Activated CD8-positive, alpha-beta T cell treated with anti-CD3 and anti-CD28 coated beads for 36 hours (primary cell): Measurements from ENCODE around the gene GRK3. TPM values are rescaled to one million over a fixed set of nuclear protein-coding genes. Genes with fewer than 3 reads are reported as not detected.
"Not testable (repeated sequence)": the region's sequence is repeated elsewhere in the genome, so short reads cannot be mapped to it uniquely, and the experiment has no call there.

ENCODE experiments used
- ATAC-seq: fragments of 200-7000 bp; cut with Tn5 transposase; one replicate; pipeline ENCODE4 v1.10.0; 2021; ENCODE audit warnings: mild to moderate bottlenecking, moderate library complexity
- CTCF ChIA-PET: fragments of 350-600 bp; sonication (Branson Sonifier 250); formaldehyde crosslinking; loops from one replicate; lab custom pipeline; 2021; ENCODE audit warnings: antibody characterized with exemption; lab: Charles Lee
- POLR2A ChIA-PET: fragments of 350-600 bp; sonication (Branson Sonifier 250); formaldehyde crosslinking; loops from one replicate; lab custom pipeline; 2021; ENCODE audit warnings: antibody characterized with exemption; lab: Charles Lee
- DNase-seq: peaks from one replicate; pipeline ENCODE4 v3.0.0-alpha.2; 2020
- H3K27ac Mint-ChIP-seq: one replicate; pipeline ENCODE4 v1.8.0; 2021; ENCODE audit warnings: mild to moderate bottlenecking, mixed read lengths
- H3K27me3 Mint-ChIP-seq: one replicate; pipeline ENCODE4 v1.8.0; 2021; ENCODE audit warnings: mixed read lengths
- H3K36me3 Mint-ChIP-seq: one replicate; pipeline ENCODE4 v1.8.0; 2021; ENCODE audit warnings: low read depth, mixed read lengths
- H3K4me1 Mint-ChIP-seq: one replicate; pipeline ENCODE4 v1.8.0; 2021; ENCODE audit warnings: low read depth, mixed read lengths
- H3K4me3 Mint-ChIP-seq: one replicate; pipeline ENCODE4 v1.8.0; 2021; ENCODE audit warnings: mild to moderate bottlenecking, moderate library complexity, mixed read lengths
- H3K9me3 Mint-ChIP-seq: one replicate; pipeline ENCODE4 v1.8.0; 2021; ENCODE audit warnings: mixed read lengths
- intact Hi-C: fragments of 100-400 bp; cut with micrococcal nuclease; formaldehyde crosslinking; loops from one replicate; pipeline ENCODE4 v1.10.0; 2022
- total RNA-seq, 2 experiments: library from RNA; stranded (reverse); gene quantifications; one replicate each; pipeline ENCODE4 v1.2.3, GENCODE V29; 2021
- TF ChIP-seq, protein P1 (sequence below): fragments of 200-600 bp; IDR thresholded peaks from one replicate; pipeline ENCODE4 v1.8.0; 2022; ENCODE audit warnings: antibody characterized with exemption, mild to moderate bottlenecking

The GRK3 gene
- total RNA-seq, 2 experiments from 2014 or later: 26.3 to 26.7 TPM

DNA sequence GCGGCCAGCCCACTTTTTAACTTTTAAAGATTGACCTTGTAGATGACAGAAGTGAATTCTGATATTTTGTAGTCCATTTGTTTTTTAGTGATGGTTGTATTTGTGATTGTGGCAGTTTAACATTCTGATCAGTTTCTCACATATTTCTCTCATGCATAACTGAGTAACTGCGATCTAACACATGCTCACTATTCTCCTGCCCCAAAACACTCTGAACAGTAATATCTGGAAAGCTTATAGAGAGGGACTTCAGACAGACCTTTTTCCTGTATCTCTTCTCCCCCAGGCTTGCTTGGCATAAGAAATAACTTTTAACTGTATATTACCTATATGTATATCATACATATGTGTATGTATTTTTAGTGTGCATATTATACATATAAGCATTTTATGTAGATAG is 140.2 kb downstream of the GRK3 start:
- H3K4me1 Mint-ChIP-seq: peaks cover 17% of the 10 kb centered on the region

DNA sequence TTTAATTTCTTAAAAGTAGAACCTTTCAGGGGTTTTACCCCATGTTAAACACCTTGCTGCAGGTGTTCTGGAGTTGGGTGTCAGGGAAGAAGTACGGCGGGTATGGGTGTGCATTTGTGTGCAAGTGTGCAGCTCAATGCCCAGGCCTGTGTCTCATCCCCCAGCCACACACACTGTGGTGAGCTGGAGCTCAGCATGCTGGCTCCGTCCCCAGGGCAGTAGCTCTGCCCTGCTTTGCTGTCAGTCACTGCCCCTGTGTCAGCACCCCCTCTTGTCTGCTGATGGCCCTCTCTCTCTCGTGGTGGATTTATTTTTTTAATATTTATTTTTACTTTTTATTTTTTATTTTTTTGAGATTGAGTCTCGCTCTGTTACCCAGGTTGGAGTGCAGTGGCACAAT is 141.7 kb downstream of the GRK3 start:
- DNase-seq (no peak), ATAC-seq (no peak)
- TF ChIP-seq, protein P1, sequence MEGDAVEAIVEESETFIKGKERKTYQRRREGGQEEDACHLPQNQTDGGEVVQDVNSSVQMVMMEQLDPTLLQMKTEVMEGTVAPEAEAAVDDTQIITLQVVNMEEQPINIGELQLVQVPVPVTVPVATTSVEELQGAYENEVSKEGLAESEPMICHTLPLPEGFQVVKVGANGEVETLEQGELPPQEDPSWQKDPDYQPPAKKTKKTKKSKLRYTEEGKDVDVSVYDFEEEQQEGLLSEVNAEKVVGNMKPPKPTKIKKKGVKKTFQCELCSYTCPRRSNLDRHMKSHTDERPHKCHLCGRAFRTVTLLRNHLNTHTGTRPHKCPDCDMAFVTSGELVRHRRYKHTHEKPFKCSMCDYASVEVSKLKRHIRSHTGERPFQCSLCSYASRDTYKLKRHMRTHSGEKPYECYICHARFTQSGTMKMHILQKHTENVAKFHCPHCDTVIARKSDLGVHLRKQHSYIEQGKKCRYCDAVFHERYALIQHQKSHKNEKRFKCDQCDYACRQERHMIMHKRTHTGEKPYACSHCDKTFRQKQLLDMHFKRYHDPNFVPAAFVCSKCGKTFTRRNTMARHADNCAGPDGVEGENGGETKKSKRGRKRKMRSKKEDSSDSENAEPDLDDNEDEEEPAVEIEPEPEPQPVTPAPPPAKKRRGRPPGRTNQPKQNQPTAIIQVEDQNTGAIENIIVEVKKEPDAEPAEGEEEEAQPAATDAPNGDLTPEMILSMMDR: no peak
- no peaks in the 10 kb centered on the region for H3K9me3 Mint-ChIP-seq
- no peak overlapping the region for H3K27ac Mint-ChIP-seq
- H3K4me1 Mint-ChIP-seq: peaks cover 22% of the 10 kb centered on the region
- ChIA-PET CTCF (interaction anchor here (1.1 kb wide), 1 partner anchor 67 kb away, joined by 6 read pairs; no protein-coding TSS in a partner anchor), POLR2A (no interaction called here)
- no peaks in the 10 kb centered on the region for H3K27me3 Mint-ChIP-seq
- intact Hi-C loops: loop anchor here (10.0 kb wide), 2 partner anchors 69 to 241 kb away; no protein-coding TSS in a partner anchor
- H3K4me3 Mint-ChIP-seq: no peak overlapping the region
- peaks cover 18% of the 10 kb centered on the region for H3K36me3 Mint-ChIP-seq

More for the DNA sequence above, 140.2 kb downstream of the GRK3 start:
- Mint-ChIP-seq H3K36me3 (peaks cover 16% of the 10 kb centered on the region), H3K27ac (no peak overlapping the region), H3K27me3 (no peaks in the 10 kb centered on the region), H3K4me3 (no peak overlapping the region), H3K9me3 (no peaks in the 10 kb centered on the region)
- intact Hi-C loops: loop anchor here (10.0 kb wide), 2 partner anchors 70 to 240 kb away; no protein-coding TSS in a partner anchor
- POLR2A ChIA-PET: no interaction called here
- CTCF ChIA-PET: interaction anchor here (4.5 kb wide), 1 partner anchor 68 kb away, joined by 15 read pairs; no protein-coding TSS in a partner anchor
- DNase-seq (no peak), ATAC-seq (no peak)
- TF ChIP-seq, protein P1: no peak

- H3K9me3 Mint-ChIP-seq, H3K4me3 Mint-ChIP-seq, CTCF ChIA-PET, H3K27ac Mint-ChIP-seq, H3K4me1 Mint-ChIP-seq, DNase-seq, POLR2A ChIA-PET, ATAC-seq, H3K27me3 Mint-ChIP-seq: not testable (repeated sequence)
- intact Hi-C loops: loop anchor here (10.0 kb wide), 2 partner anchors 66 to 244 kb away; no protein-coding TSS in a partner anchor
- H3K36me3 Mint-ChIP-seq: peaks cover 22% of the 10 kb centered on the region
These were observed 144.0 kb downstream of the GRK3 start for GRCh38 chr22:25708430-25708829.

DNA sequence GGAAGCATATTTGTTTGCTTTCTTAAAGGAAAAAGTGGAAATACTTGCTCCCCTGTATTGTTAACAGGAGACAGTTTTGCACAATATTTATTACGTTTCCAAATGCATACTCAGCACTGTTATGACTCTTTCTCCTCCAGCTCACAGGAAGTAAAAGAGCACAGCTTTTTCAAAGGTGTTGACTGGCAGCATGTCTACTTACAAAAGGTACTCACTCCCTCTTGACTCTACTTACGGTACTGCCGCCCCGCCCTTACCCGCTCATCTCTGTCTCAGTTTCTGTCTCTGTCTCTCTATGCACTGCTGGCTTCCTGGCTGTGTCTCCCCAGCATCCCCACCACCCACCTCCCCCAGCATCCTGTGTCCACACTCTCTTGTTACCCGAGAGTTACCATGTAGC is 145.3 kb downstream of the GRK3 start:
- ChIA-PET CTCF (interaction anchor here (0.6 to 1.3 kb wide), 4 partner anchors 26 to 258 kb away, joined by 3 read pairs; no protein-coding TSS in a partner anchor), POLR2A (no interaction called here)
- Mint-ChIP-seq H3K27me3 (no peaks in the 10 kb centered on the region), H3K4me3 (no peak overlapping the region), H3K27ac (peak overlapping the region; percentile 34), H3K4me1 (peaks cover 6% of the 10 kb centered on the region), H3K36me3 (peaks cover 23% of the 10 kb centered on the region), H3K9me3 (no peaks in the 10 kb centered on the region)
- TF ChIP-seq, protein P1: no peak
- ATAC-seq (peak; percentile 97), DNase-seq (peak; percentile 76)
- intact Hi-C loops: loop anchor here (10.0 kb wide), 2 partner anchors 65 to 245 kb away; no protein-coding TSS in a partner anchor

DNA sequence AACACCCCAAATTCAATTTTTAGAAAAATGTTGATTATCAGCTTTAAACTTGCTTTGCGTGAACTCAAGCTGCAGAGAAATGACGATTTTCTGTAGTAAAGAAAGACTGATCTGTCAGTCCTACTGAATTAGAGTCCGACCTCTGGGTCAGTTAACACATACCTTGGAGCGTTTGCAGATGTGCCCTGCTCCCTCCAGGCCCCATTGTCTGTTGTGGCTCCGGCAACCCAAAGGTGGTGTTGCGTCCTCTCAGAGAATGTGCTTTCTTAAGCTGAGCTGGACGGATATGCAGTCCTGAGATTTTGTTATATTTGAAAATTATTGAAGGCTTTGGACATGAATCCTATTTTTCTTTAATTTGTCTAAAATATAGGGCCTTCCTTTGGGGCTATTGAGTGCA is 146.0 kb downstream of the GRK3 start:
- intact Hi-C loops: no loop called here
- no peaks in the 10 kb centered on the region for H3K9me3 Mint-ChIP-seq
- H3K27ac Mint-ChIP-seq: no peak overlapping the region
- no peak for ATAC-seq
- H3K36me3 Mint-ChIP-seq: peaks cover 20% of the 10 kb centered on the region
- DNase-seq: no peak
- POLR2A ChIA-PET: no interaction called here
- H3K4me1 Mint-ChIP-seq: peaks cover 6% of the 10 kb centered on the region
- TF ChIP-seq, protein P1: no peak
- CTCF ChIA-PET: interaction anchor here (0.8 to 2.0 kb wide), 4 partner anchors 15 to 258 kb away, joined by 3 to 5 read pairs (median 3); no protein-coding TSS in a partner anchor
- H3K27me3 Mint-ChIP-seq: no peaks in the 10 kb centered on the region
- H3K4me3 Mint-ChIP-seq: no peak overlapping the region
